Measurements from ENCODE around the gene RBM47. TPM values are rescaled to one million over a fixed set of nuclear protein-coding genes. Genes with fewer than 3 reads are reported as not detected.
"Not testable (repeated sequence)": the region's sequence is repeated elsewhere in the genome, so short reads cannot be mapped to it uniquely, and the experiment has no call there.

Gene RBM47
- total RNA-seq, 2 experiments from 2014 or later = 0.92 to 1.0 TPM

DNA sequence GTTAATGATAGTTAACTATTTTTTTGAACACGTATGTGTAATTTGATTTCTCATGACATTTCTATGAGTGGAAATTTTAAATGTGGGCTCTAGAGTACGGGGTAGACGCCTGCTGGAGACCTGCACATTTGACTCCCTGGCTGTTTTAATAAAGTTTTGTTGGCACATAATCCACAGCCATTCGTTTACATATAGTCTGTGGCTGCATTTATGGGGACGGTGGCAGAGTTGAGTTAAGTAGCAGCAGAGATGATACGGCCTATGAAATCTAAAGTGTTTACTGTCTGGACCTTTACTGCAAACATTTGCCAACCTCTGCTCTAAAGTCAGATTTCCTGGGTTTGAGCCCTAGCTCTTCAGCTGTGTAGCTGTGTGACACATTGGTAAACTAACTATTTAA, 175.8 kb downstream of the RBM47 start:
- POLR2A ChIA-PET = no interaction called here
- Mint-ChIP-seq H3K27me3 (no peaks in the 10 kb centered on the region), H3K9me3 (no peaks in the 10 kb centered on the region), H3K27ac (no peak overlapping the region), H3K4me1 (peaks cover 30% of the 10 kb centered on the region), H3K36me3 (ENCODE audit: low read depth) (no peaks in the 10 kb centered on the region), H3K4me3 (no peak overlapping the region)
- CTCF ChIA-PET = interaction anchor here (0.8 kb wide), 1 partner anchor 11 kb away, joined by 3 read pairs; no protein-coding TSS in a partner anchor
- DNase-seq = no peak

DNA sequence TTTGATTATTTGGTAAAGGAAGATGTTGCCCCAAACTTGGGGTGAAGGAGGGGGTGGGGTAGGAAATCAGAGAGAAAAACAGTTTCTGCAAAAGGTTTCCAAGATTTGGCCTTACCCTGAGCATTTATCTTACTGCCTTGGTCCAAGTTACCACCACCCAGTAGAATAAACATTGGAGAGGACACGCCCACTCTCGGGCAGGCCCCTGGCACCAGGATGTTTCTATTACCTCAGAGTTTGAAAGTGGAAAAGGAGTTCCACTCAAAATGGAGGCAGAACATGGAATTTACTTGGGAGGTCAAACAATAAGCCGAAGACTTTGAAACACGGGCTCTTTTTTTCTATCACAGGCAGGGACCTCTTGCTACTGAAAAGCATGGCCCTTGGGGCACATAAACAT, 180.8 kb downstream of the RBM47 start:
- Mint-ChIP-seq H3K36me3 (ENCODE audit: low read depth) (no peaks in the 10 kb centered on the region), H3K27me3 (no peaks in the 10 kb centered on the region), H3K4me1 (peaks cover 37% of the 10 kb centered on the region), H3K9me3 (no peaks in the 10 kb centered on the region), H3K4me3 (no peak overlapping the region), H3K27ac (no peak overlapping the region)
- DNase-seq = no peak
- ChIA-PET POLR2A (no interaction called here), CTCF (no interaction called here)

DNA sequence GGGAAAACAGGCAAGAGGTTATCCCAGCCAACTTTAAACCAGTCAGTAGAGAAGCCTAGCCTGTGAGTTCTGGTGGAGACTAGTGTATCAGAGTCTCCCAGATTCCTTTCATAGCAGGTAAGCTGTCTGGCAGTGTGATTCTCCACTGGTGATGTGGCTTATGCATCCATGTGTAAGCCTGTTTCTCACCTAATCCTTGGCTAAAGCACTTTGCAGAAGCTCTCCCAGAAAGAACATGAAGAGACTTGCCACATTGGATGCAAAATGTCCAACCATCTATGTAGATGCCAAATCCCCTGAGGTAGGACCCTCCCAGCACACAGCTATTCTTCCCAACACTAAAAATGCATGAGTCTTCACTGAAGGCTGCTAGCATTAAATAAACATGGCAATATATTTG, 182.8 kb downstream of the RBM47 start:
- ChIA-PET POLR2A (interaction anchor here (0.6 kb wide), 1 partner anchor 19 kb away, joined by 7 read pairs; no protein-coding TSS in a partner anchor), CTCF (no interaction called here)
- H3K27ac Mint-ChIP-seq = no peak overlapping the region
- H3K27me3 Mint-ChIP-seq = no peaks in the 10 kb centered on the region
- DNase-seq = no peak
- H3K4me3 Mint-ChIP-seq = no peak overlapping the region
- peaks cover 37% of the 10 kb centered on the region for H3K4me1 Mint-ChIP-seq
- H3K9me3 Mint-ChIP-seq = no peaks in the 10 kb centered on the region
- peaks cover 2% of the 10 kb centered on the region for H3K36me3 Mint-ChIP-seq (ENCODE audit: low read depth)

DNA sequence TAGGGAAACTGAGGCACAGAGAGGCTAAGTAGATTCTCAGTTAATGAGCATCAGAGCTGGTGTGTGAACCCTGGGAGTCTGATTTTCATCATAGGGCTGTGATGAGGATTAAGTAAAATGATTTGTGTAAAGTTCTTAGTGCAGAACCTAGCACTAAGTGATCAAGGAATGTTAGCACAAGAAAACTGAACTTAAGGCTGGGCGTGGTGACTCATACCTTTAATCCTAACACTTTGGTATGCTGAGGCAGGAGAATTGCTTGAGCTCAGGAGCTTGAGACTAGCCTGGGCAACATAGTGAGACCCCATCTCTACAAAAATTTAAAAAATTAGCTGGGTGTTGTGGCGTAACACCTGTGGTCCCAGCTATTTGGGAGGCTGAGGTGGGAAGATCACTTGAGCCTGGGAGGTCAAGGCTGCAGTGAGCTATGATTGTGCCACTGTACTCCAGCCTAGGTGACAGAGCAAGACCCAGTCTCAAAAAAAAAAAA, 183.4 kb downstream of the RBM47 start:
- H3K27ac Mint-ChIP-seq; H3K9me3 Mint-ChIP-seq; CTCF ChIA-PET; H3K27me3 Mint-ChIP-seq; DNase-seq; H3K36me3 Mint-ChIP-seq (ENCODE audit: low read depth); H3K4me3 Mint-ChIP-seq: not testable (repeated sequence)
- POLR2A ChIA-PET = interaction anchor here (0.6 kb wide), 1 partner anchor 20 kb away, joined by 7 read pairs; no protein-coding TSS in a partner anchor
- peaks cover 37% of the 10 kb centered on the region for H3K4me1 Mint-ChIP-seq

DNA sequence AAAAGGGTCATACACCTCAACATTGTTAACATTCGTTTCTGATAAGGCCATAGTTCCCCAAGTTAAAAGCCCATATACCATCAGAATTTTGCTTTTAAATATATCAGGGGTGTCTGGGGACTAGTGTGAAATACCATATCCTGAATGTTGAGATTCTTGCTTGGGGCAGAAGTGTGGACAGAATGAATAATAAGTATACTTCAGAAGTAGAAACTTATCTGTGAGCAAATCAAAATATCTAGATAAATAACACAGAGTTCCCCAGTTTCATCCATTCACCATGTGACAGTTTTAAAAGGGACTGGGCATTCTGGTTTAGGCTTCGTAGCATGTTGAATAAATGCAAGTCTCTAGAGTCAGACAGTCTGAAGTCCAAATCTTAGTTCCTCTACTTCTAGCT, 184.0 kb downstream of the RBM47 start:
- H3K4me1 Mint-ChIP-seq = peaks cover 35% of the 10 kb centered on the region
- H3K36me3 Mint-ChIP-seq (ENCODE audit: low read depth) = peaks cover 2% of the 10 kb centered on the region
- no peaks in the 10 kb centered on the region for H3K9me3 Mint-ChIP-seq
- no peaks in the 10 kb centered on the region for H3K27me3 Mint-ChIP-seq
- ChIA-PET POLR2A (no interaction called here), CTCF (interaction anchor here (0.7 kb wide), 1 partner anchor 315 kb away, joined by 3 read pairs; no protein-coding TSS in a partner anchor)
- no peak overlapping the region for H3K27ac Mint-ChIP-seq
- H3K4me3 Mint-ChIP-seq = no peak overlapping the region
- DNase-seq = no peak

DNA sequence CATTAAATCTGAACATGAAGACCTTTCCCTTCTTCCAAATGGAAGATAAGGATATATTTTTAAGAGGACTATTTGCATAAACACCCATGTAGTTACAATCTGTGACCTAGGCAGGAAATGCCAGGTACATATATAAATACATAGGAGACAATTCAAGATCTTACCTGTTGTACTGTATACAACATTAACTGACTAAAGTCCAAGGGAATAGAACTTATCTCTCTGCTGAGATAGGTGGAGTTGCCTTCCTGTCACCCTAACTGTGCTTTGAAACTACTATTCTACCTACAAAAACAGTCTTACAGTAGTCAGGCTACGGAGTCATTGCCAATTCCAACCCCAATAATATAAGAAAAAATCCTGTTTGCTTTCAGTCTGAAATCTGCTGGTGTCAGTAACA, 188.2 kb downstream of the RBM47 start:
- ChIA-PET CTCF (interaction anchor here (0.6 kb wide), 1 partner anchor 343 kb away, joined by 3 read pairs; no protein-coding TSS in a partner anchor), POLR2A (no interaction called here)
- peak overlapping the region; percentile 32 for H3K27ac Mint-ChIP-seq
- H3K4me1 Mint-ChIP-seq = peaks cover 43% of the 10 kb centered on the region
- peaks cover 7% of the 10 kb centered on the region for H3K9me3 Mint-ChIP-seq
- H3K27me3 Mint-ChIP-seq = no peaks in the 10 kb centered on the region
- DNase-seq = no peak
- H3K36me3 Mint-ChIP-seq (ENCODE audit: low read depth) = peaks cover 12% of the 10 kb centered on the region
- H3K4me3 Mint-ChIP-seq = no peak overlapping the region

DNA sequence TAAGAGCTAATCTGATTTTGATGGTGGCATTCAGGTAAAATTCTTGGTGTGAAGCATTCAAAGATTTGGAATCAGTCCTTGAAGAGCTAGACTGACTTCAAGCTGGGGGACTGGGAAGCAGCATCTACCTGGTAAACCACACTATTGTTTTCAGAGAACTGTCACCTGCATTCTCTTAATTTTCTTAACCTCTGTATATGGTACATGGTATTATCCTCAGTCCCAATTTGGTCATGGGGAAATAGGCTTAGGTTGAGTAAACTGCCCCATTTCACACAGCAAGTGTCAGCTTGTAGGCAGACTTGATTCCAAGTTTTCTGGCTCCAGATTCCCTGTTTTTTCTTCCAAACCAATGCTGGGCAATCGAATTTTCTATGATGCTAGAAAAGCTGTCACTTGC, 190.1 kb downstream of the RBM47 start:
- ChIA-PET POLR2A (no interaction called here), CTCF (interaction anchor here (0.6 to 1.4 kb wide), 4 partner anchors 31 to 384 kb away, joined by 3 to 7 read pairs (median 4); no protein-coding TSS in a partner anchor)
- Mint-ChIP-seq H3K27ac (peak overlapping the region; percentile 72), H3K27me3 (no peaks in the 10 kb centered on the region), H3K4me3 (no peak overlapping the region), H3K36me3 (ENCODE audit: low read depth) (peaks cover 20% of the 10 kb centered on the region), H3K9me3 (peaks cover 7% of the 10 kb centered on the region), H3K4me1 (peaks cover 58% of the 10 kb centered on the region)
- no peak for DNase-seq

DNA sequence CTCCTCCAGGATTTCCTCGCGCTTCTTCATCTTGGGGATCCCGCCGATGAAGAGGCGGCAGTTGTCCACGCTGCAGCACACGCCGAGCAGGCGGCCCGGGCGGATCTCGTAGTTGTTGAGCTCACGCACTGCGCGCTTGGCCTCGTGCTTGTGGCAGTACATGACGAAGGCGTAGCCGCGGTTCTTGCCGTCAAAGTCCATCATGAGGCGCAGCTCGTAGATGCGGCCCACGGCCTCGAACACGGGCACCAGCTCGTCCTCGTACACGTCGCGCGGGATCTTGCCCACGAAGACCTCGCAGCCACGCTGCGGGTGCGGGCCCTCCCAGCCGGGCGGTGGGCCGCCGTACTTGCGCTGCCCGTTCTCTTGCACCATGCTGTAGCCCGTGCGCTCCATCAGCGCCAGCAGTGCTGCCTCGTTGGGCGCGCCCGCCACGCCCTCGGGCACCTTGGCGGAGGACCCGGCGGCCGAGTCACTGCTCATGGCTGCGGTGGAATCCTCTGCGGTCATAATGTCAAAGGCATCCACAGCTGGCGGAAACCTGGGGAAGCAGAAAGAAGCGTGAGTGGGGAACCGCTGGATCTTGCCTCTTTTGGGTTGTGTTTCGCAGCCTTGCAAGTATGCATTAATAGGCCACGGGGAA, 191.2 kb downstream of the RBM47 start:
- peaks cover 68% of the 10 kb centered on the region for H3K4me1 Mint-ChIP-seq
- ChIA-PET POLR2A (no interaction called here), CTCF (interaction anchor here (0.6 kb wide), 1 partner anchor 413 kb away, joined by 3 read pairs; no protein-coding TSS in a partner anchor)
- no peak overlapping the region for H3K4me3 Mint-ChIP-seq
- H3K36me3 Mint-ChIP-seq (ENCODE audit: low read depth) = peaks cover 27% of the 10 kb centered on the region
- no peak for DNase-seq
- peaks cover 7% of the 10 kb centered on the region for H3K9me3 Mint-ChIP-seq
- H3K27ac Mint-ChIP-seq = peak overlapping the region; percentile 54
- H3K27me3 Mint-ChIP-seq = no peaks in the 10 kb centered on the region

DNA sequence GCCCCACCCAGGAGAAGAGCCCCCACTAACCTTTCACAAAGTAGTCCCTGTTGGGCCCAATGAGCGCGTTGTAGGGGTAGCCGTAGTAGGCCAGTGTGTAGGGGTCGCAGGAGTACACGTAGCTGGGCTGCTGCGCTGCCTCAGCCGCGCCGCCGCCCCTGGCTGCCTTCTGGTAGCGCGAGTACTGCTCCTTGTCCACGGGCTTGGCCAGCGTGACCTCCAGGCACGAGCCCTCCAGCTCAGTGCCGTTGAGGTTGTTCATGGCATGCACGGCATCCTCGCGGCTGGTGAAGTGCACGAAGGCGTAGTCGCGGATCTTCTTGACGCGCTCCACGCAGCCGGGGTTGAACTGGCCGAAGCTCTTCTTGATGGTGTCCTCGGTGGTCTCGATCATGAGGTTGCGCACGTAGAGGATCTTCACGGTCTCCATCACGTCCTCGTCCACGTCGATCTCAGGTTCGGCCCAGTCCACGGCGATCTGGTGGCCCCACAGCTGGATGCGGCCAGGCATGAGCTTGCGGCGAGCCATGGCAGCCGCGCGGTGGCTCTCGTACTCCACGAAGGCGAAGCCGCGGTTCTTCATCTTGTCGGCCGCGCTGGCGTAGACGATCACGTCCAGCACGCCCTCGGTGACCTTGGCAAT, 191.8 kb downstream of the RBM47 start:
- ChIA-PET POLR2A (no interaction called here), CTCF (no interaction called here)
- no peak for DNase-seq
- no peak overlapping the region for H3K27ac Mint-ChIP-seq
- H3K4me3 Mint-ChIP-seq = no peak overlapping the region
- peaks cover 29% of the 10 kb centered on the region for H3K36me3 Mint-ChIP-seq (ENCODE audit: low read depth)
- H3K4me1 Mint-ChIP-seq = peaks cover 71% of the 10 kb centered on the region
- no peaks in the 10 kb centered on the region for H3K27me3 Mint-ChIP-seq
- peaks cover 7% of the 10 kb centered on the region for H3K9me3 Mint-ChIP-seq

DNA sequence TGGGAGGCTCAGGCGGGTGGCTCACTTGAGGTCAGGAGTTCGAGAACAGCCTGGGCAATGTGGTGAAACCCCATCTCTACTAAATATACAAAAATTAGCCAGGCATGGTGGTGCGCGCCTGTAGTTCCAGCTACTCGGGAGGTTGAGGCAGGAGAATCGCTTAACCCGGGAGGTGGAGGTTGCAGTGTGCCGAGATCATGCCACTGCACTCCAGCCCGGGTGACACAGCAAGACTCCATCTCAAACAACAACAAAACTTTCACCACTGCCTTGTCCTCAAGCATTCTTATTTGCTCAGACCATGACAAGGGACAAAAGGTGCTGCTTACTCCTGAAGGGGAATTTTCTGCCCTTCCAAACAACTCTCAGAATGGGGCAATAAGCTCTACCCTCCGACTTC, 194.4 kb downstream of the RBM47 start:
- H3K4me3 Mint-ChIP-seq, DNase-seq, H3K27me3 Mint-ChIP-seq, H3K27ac Mint-ChIP-seq, POLR2A ChIA-PET: not testable (repeated sequence)
- Mint-ChIP-seq H3K4me1 (peaks cover 71% of the 10 kb centered on the region), H3K9me3 (peaks cover 10% of the 10 kb centered on the region), H3K36me3 (ENCODE audit: low read depth) (peaks cover 42% of the 10 kb centered on the region)
- CTCF ChIA-PET = interaction anchor here (1.2 kb wide), 1 partner anchor 9 kb away, joined by 3 read pairs; no protein-coding TSS in a partner anchor

DNA sequence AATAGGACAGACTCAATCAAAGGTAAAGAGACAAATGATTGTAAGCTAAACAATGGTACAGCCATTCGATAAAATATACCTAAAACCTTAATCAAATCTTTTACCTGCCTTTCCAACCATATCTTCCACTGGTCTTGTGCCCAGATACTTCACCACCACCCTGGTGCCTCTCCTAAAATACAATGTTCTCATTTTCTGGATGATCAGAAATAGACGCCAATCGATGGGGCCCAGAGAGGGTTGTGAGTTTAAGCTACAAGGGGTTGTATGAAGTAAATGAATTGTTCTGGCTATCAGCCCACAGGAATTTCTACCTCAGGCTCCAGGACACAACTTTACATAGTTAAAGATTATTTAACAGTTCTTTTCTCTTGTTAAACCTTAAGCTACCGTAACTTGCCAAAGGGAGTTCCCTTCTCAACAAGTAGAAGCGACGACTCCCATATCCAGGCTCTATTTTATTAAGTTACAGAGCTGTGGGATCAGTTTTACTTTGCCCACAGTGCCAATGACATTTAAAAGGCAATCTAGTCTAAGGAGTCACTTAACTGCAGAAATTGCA, 195.5 kb downstream of the RBM47 start:
- Mint-ChIP-seq H3K27me3 (no peaks in the 10 kb centered on the region), H3K36me3 (ENCODE audit: low read depth) (peaks cover 42% of the 10 kb centered on the region), H3K4me1 (peaks cover 65% of the 10 kb centered on the region), H3K4me3 (peak overlapping the region; percentile 57), H3K9me3 (peaks cover 10% of the 10 kb centered on the region), H3K27ac (peak overlapping the region; percentile 96)
- no peak for DNase-seq
- POLR2A ChIA-PET = interaction anchor here (0.9 kb wide), 1 partner anchor 118 kb away, joined by 3 read pairs; no protein-coding TSS in a partner anchor
- CTCF ChIA-PET = interaction anchor here (0.8 to 1.7 kb wide), 3 partner anchors 18 to 813 kb away, joined by 4 to 5 read pairs (median 5); no protein-coding TSS in a partner anchor

DNA sequence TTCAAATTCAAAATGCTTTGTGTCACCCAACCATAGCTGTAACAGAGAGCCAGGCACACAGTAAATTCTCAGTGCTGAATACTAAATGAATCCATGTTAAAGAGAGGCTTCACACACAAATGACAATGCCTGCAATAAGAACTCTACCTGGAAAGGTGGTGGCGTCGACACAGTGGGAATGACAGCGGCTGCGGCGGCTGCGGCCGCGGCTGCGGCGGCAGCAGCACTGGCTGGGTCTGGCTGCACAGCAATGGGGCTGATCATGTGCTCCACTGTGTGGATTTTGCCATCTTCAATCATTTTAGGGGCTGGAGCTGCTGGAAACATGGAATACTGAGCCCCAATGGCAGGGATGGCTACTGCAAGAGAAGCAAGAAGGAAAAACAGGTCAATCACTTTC, 197.2 kb downstream of the RBM47 start:
- CTCF ChIA-PET = interaction anchor here (1.1 kb wide), 1 partner anchor 21 kb away, joined by 3 read pairs; no protein-coding TSS in a partner anchor

DNA sequence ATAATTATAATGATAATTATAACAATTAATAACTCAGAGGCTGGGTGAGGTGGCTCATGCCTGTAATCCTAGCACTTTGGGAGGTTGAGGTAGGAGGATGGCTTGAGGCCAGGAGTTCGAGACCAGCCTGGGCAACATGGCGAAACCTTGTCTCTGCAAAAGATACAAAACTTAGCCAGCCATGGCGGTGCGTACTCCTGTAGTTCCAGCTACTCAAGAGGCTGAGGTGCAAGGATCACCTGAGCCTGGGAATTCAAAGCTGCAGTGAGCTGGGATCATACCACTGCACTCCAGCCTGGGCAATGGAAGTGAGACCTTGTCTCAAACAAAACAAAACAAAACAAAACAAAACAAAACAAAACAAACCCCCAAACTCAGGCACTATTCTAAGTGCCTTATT, 201.8 kb downstream of the RBM47 start:
- peaks cover 32% of the 10 kb centered on the region for H3K4me1 Mint-ChIP-seq
- H3K4me3 Mint-ChIP-seq, H3K9me3 Mint-ChIP-seq, H3K27me3 Mint-ChIP-seq, DNase-seq, H3K27ac Mint-ChIP-seq, POLR2A ChIA-PET: not testable (repeated sequence)
- CTCF ChIA-PET = interaction anchor here (0.6 to 1.4 kb wide), 3 partner anchors 12 to 1469 kb away, joined by 3 read pairs; no protein-coding TSS in a partner anchor
- H3K36me3 Mint-ChIP-seq (ENCODE audit: low read depth) = peaks cover 14% of the 10 kb centered on the region

More for the DNA sequence above, 197.2 kb downstream of the RBM47 start:
- Mint-ChIP-seq H3K36me3 (ENCODE audit: low read depth) (peaks cover 35% of the 10 kb centered on the region), H3K4me1 (peaks cover 62% of the 10 kb centered on the region), H3K4me3 (no peak overlapping the region), H3K27me3 (no peaks in the 10 kb centered on the region), H3K9me3 (peaks cover 7% of the 10 kb centered on the region), H3K27ac (peak overlapping the region; percentile 91)
- POLR2A ChIA-PET = no interaction called here
- DNase-seq = no peak
